Forelimb muscle (tissue), 1 donor: ENCODE results near the gene CYP4A22. TPM values are rescaled to one million over a fixed set of nuclear protein-coding genes. Genes with fewer than 3 reads are reported as not detected.

Experiments used
- polyA plus RNA-seq: library from polyadenylated mRNA; unstranded; fragments of 120-200 nt; gene quantifications from one replicate; pipeline ENCODE4 v1.2.1, GENCODE V29; 2013; ENCODE audit not compliant: insufficient read length

Gene CYP4A22
- polyA plus RNA-seq, 1 donor = 0.09 TPM

Other genes starting within 250 kb of the CYP4A22 start
- gene CYP4A11, start 196.0 kb upstream of the CYP4A22 start, polyA plus RNA-seq = not detected
- 3.7 TPM for gene CYP4X1, start 113.8 kb upstream of the CYP4A22 start, polyA plus RNA-seq
- gene CYP4Z1, start 70.2 kb upstream of the CYP4A22 start, polyA plus RNA-seq = 0.27 TPM
- gene PDZK1IP1, start 52.6 kb downstream of the CYP4A22 start, polyA plus RNA-seq = not detected
- 3.3 TPM for gene TAL1, start 94.8 kb downstream of the CYP4A22 start, polyA plus RNA-seq
- gene STIL, start 176.7 kb downstream of the CYP4A22 start, polyA plus RNA-seq = 3.4 TPM
- gene CMPK1, start 196.3 kb downstream of the CYP4A22 start, polyA plus RNA-seq = 67.8 TPM